Measurements from ENCODE around the gene MDFI.

Gene MDFI

GRCh38 chr6:41634657-41635056, 3.6 kb upstream of the MDFI start:
- TF ChIP-seq BACH2 (CRISPR knock-in tag; IDR thresholded peaks at IDR 0.05; ENCODE audit: borderline replicate concordance) (no peak), ARNTL (CRISPR knock-in tag; IDR thresholded peaks at IDR 0.05; ENCODE audit: borderline replicate concordance, low read depth) (no peak), ZFP30 (CRISPR knock-in tag; IDR thresholded peaks at IDR 0.05) (no peak), PPARA (CRISPR knock-in tag; IDR thresholded peaks at IDR 0.05; ENCODE audit: borderline replicate concordance) (no peak), PATZ1 (CRISPR knock-in tag; IDR thresholded peaks at IDR 0.05; ENCODE audit: borderline replicate concordance) (no peak), CSDC2 (CRISPR knock-in tag; IDR thresholded peaks at IDR 0.05) (no peak), TOX (CRISPR knock-in tag; IDR thresholded peaks at IDR 0.05; ENCODE audit: borderline replicate concordance) (no peak), ZNF8 (CRISPR knock-in tag; IDR thresholded peaks at IDR 0.05) (no peak), ZNF70 (CRISPR knock-in tag; IDR thresholded peaks at IDR 0.05) (no peak), ZC3H10 (CRISPR knock-in tag; IDR thresholded peaks at IDR 0.05) (no peak)
- TF ChIP-seq, protein P1, sequence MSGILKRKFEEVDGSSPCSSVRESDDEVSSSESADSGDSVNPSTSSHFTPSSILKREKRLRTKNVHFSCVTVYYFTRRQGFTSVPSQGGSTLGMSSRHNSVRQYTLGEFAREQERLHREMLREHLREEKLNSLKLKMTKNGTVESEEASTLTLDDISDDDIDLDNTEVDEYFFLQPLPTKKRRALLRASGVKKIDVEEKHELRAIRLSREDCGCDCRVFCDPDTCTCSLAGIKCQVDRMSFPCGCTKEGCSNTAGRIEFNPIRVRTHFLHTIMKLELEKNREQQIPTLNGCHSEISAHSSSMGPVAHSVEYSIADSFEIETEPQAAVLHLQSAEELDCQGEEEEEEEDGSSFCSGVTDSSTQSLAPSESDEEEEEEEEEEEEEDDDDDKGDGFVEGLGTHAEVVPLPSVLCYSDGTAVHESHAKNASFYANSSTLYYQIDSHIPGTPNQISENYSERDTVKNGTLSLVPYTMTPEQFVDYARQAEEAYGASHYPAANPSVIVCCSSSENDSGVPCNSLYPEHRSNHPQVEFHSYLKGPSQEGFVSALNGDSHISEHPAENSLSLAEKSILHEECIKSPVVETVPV (CRISPR knock-in tag; IDR thresholded peaks at IDR 0.05), result no peak
- TF ChIP-seq, protein P2, sequence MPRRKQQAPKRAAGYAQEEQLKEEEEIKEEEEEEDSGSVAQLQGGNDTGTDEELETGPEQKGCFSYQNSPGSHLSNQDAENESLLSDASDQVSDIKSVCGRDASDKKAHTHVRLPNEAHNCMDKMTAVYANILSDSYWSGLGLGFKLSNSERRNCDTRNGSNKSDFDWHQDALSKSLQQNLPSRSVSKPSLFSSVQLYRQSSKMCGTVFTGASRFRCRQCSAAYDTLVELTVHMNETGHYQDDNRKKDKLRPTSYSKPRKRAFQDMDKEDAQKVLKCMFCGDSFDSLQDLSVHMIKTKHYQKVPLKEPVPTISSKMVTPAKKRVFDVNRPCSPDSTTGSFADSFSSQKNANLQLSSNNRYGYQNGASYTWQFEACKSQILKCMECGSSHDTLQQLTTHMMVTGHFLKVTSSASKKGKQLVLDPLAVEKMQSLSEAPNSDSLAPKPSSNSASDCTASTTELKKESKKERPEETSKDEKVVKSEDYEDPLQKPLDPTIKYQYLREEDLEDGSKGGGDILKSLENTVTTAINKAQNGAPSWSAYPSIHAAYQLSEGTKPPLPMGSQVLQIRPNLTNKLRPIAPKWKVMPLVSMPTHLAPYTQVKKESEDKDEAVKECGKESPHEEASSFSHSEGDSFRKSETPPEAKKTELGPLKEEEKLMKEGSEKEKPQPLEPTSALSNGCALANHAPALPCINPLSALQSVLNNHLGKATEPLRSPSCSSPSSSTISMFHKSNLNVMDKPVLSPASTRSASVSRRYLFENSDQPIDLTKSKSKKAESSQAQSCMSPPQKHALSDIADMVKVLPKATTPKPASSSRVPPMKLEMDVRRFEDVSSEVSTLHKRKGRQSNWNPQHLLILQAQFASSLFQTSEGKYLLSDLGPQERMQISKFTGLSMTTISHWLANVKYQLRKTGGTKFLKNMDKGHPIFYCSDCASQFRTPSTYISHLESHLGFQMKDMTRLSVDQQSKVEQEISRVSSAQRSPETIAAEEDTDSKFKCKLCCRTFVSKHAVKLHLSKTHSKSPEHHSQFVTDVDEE (CRISPR knock-in tag; IDR thresholded peaks at IDR 0.05), result no peak
- ATAC-seq, result no peak

DNA sequence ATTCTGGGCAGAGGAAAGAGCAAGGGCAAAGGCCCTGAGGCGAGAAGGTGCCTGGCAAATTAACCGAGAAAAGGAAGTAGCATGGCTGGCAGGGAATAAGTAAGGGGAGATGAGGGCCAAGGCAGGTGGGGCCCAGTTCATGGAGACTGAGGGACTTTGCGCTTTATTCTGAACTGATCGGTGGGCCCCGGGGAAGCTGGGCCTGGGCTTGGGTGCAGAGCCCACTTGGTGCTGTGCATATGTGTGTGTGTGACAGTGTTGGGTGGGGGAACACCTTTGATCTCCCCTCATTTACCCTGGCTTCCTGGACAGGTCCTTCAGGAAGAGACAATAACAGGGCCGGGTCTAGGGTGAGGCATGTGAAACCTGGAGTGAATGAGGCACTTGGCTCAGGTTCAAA, 2.9 kb upstream of the MDFI start:
- TF ChIP-seq ESRRG (CRISPR knock-in tag; IDR thresholded peaks at IDR 0.05) (no peak), ZFP3 (CRISPR knock-in tag; IDR thresholded peaks at IDR 0.05) (no peak), GLIS3 (CRISPR knock-in tag; IDR thresholded peaks at IDR 0.05) (no peak), ARNTL (CRISPR knock-in tag; IDR thresholded peaks at IDR 0.05; ENCODE audit: borderline replicate concordance, low read depth) (no peak), TOX (CRISPR knock-in tag; IDR thresholded peaks at IDR 0.05; ENCODE audit: borderline replicate concordance) (no peak), ZC3H10 (CRISPR knock-in tag; IDR thresholded peaks at IDR 0.05) (no peak), ZNF565 (CRISPR knock-in tag; conservative IDR thresholded peaks at IDR 0.05; ENCODE audit: low read depth) (no peak), ZNF70 (CRISPR knock-in tag; IDR thresholded peaks at IDR 0.05) (no peak), PPARA (CRISPR knock-in tag; IDR thresholded peaks at IDR 0.05; ENCODE audit: borderline replicate concordance) (no peak), CSDC2 (CRISPR knock-in tag; IDR thresholded peaks at IDR 0.05) (no peak), OSR1 (CRISPR knock-in tag; IDR thresholded peaks at IDR 0.05) (no peak), ISL1 (CRISPR knock-in tag; IDR thresholded peaks at IDR 0.05) (no peak), BACH2 (CRISPR knock-in tag; IDR thresholded peaks at IDR 0.05; ENCODE audit: borderline replicate concordance) (no peak), SNAI2 (CRISPR knock-in tag; IDR thresholded peaks at IDR 0.05) (no peak), PATZ1 (CRISPR knock-in tag; IDR thresholded peaks at IDR 0.05; ENCODE audit: borderline replicate concordance) (no peak)
- TF ChIP-seq, protein P1 (CRISPR knock-in tag; IDR thresholded peaks at IDR 0.05), result no peak
- TF ChIP-seq, protein P2 (CRISPR knock-in tag; IDR thresholded peaks at IDR 0.05), result no peak
- TF ChIP-seq, protein P3, sequence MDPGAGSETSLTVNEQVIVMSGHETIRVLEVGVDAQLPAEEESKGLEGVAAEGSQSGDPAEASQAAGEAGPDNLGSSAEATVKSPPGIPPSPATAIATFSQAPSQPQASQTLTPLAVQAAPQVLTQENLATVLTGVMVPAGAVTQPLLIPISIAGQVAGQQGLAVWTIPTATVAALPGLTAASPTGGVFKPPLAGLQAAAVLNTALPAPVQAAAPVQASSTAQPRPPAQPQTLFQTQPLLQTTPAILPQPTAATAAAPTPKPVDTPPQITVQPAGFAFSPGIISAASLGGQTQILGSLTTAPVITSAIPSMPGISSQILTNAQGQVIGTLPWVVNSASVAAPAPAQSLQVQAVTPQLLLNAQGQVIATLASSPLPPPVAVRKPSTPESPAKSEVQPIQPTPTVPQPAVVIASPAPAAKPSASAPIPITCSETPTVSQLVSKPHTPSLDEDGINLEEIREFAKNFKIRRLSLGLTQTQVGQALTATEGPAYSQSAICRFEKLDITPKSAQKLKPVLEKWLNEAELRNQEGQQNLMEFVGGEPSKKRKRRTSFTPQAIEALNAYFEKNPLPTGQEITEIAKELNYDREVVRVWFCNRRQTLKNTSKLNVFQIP (CRISPR knock-in tag; IDR thresholded peaks at IDR 0.05; ENCODE audit: borderline replicate concordance, low read depth), result no peak
- ATAC-seq, result no peak
